Activated T-helper 17 cell treated with anti-CD3 and anti-CD28 coated beads, Interleukin-2, amount 50 U/mL, for 72 hours (primary cell): Measurements from ENCODE around the gene SLC26A8. TPM values are rescaled to one million over a fixed set of nuclear protein-coding genes. Genes with fewer than 3 reads are reported as not detected.
"Not testable (repeated sequence)": the region's sequence is repeated elsewhere in the genome, so short reads cannot be mapped to it uniquely, and the experiment has no call there.

ENCODE experiments used
- ATAC-seq: fragments of 150-1000 bp; cut with Tn5 transposase; replicated peaks from 2 replicates; pipeline ENCODE4 v1.10.0; 2021; ENCODE audit warnings: mild to moderate bottlenecking, moderate library complexity
- H3K27ac Mint-ChIP-seq: one replicate; pipeline ENCODE4 v1.8.0; 2022; ENCODE audit warnings: mixed read lengths
- H3K27me3 Mint-ChIP-seq: one replicate; pipeline ENCODE4 v1.8.0; 2022; ENCODE audit warnings: mixed read lengths
- H3K36me3 Mint-ChIP-seq: one replicate; pipeline ENCODE4 v1.8.0; 2022; ENCODE audit warnings: low read depth, mild to moderate bottlenecking, mixed read lengths
- H3K4me1 Mint-ChIP-seq: one replicate; pipeline ENCODE4 v1.8.0; 2022; ENCODE audit warnings: mixed read lengths
- H3K4me3 Mint-ChIP-seq: one replicate; pipeline ENCODE4 v1.8.0; 2022; ENCODE audit warnings: mild to moderate bottlenecking, mixed read lengths
- H3K9me3 Mint-ChIP-seq: one replicate; pipeline ENCODE4 v1.8.0; 2022; ENCODE audit warnings: mixed read lengths
- total RNA-seq, 2 donors: library from RNA; stranded (reverse); gene quantifications; one replicate each; pipeline ENCODE4 v1.2.3, GENCODE V29; 2022

The SLC26A8 gene
- total RNA-seq, 2 donors from 2014 or later, result not detected

- Mint-ChIP-seq H3K27me3 (peaks cover 9% of the 10 kb centered on the region), H3K27ac (no peak overlapping the region), H3K4me3 (no peak overlapping the region), H3K9me3 (no peaks in the 10 kb centered on the region), H3K4me1 (no peaks in the 10 kb centered on the region), H3K36me3 (no peaks in the 10 kb centered on the region)
- ATAC-seq, result no peak
These were observed 6.1 kb downstream of the SLC26A8 start for GRCh38 chr6:36018339-36018738.

- no peaks in the 10 kb centered on the region for H3K4me1 Mint-ChIP-seq
- no peak for ATAC-seq
- H3K27ac Mint-ChIP-seq, result no peak overlapping the region
- no peak overlapping the region for H3K4me3 Mint-ChIP-seq
- H3K36me3 Mint-ChIP-seq, result no peaks in the 10 kb centered on the region
- no peaks in the 10 kb centered on the region for H3K9me3 Mint-ChIP-seq
- peaks cover 4% of the 10 kb centered on the region for H3K27me3 Mint-ChIP-seq
These were observed 8.8 kb downstream of the SLC26A8 start for GRCh38 chr6:36015666-36016065.

- H3K27ac Mint-ChIP-seq, result no peak overlapping the region
- no peak for ATAC-seq
- no peak overlapping the region for H3K4me3 Mint-ChIP-seq
- peaks cover 12% of the 10 kb centered on the region for H3K27me3 Mint-ChIP-seq
- H3K9me3 Mint-ChIP-seq, result no peaks in the 10 kb centered on the region
- no peaks in the 10 kb centered on the region for H3K36me3 Mint-ChIP-seq
- H3K4me1 Mint-ChIP-seq, result peaks cover 4% of the 10 kb centered on the region
These were observed 24.0 kb downstream of the SLC26A8 start for GRCh38 chr6:36000451-36000850.

GRCh38 chr6:35993150-35993549 is 31.3 kb downstream of the SLC26A8 start:
- no peaks in the 10 kb centered on the region for H3K9me3 Mint-ChIP-seq
- peaks cover 15% of the 10 kb centered on the region for H3K27me3 Mint-ChIP-seq
- no peak for ATAC-seq
- H3K27ac Mint-ChIP-seq, result no peak overlapping the region
- H3K36me3 Mint-ChIP-seq, result no peaks in the 10 kb centered on the region
- H3K4me3 Mint-ChIP-seq, result no peak overlapping the region
- H3K4me1 Mint-ChIP-seq, result peaks cover 4% of the 10 kb centered on the region

- ATAC-seq, H3K36me3 Mint-ChIP-seq, H3K4me1 Mint-ChIP-seq, H3K27ac Mint-ChIP-seq, H3K4me3 Mint-ChIP-seq, H3K9me3 Mint-ChIP-seq, H3K27me3 Mint-ChIP-seq: not testable (repeated sequence)
These were observed 36.4 kb downstream of the SLC26A8 start for GRCh38 chr6:35988047-35988446.

GRCh38 chr6:35984701-35985100 is 39.7 kb downstream of the SLC26A8 start:
- no peak overlapping the region for H3K4me3 Mint-ChIP-seq
- H3K4me1 Mint-ChIP-seq, result peaks cover 4% of the 10 kb centered on the region
- H3K27ac Mint-ChIP-seq, result no peak overlapping the region
- H3K9me3 Mint-ChIP-seq, result no peaks in the 10 kb centered on the region
- no peak for ATAC-seq
- H3K27me3 Mint-ChIP-seq, result peaks cover 6% of the 10 kb centered on the region
- H3K36me3 Mint-ChIP-seq, result no peaks in the 10 kb centered on the region

GRCh38 chr6:35980991-35981645 is 43.3 kb downstream of the SLC26A8 start:
- Mint-ChIP-seq H3K36me3 (no peaks in the 10 kb centered on the region), H3K4me3 (no peak overlapping the region), H3K27ac (no peak overlapping the region), H3K27me3 (no peaks in the 10 kb centered on the region), H3K9me3 (no peaks in the 10 kb centered on the region), H3K4me1 (peaks cover 4% of the 10 kb centered on the region)
- no peak for ATAC-seq

- not testable (repeated sequence) for H3K9me3 Mint-ChIP-seq, H3K27me3 Mint-ChIP-seq, H3K4me3 Mint-ChIP-seq, H3K4me1 Mint-ChIP-seq, H3K27ac Mint-ChIP-seq, H3K36me3 Mint-ChIP-seq, ATAC-seq
These were observed 44.3 kb downstream of the SLC26A8 start for GRCh38 chr6:35980126-35980525.

- no peaks in the 10 kb centered on the region for H3K9me3 Mint-ChIP-seq
- H3K27ac Mint-ChIP-seq, result no peak overlapping the region
- H3K27me3 Mint-ChIP-seq, result no peaks in the 10 kb centered on the region
- H3K4me1 Mint-ChIP-seq, result peaks cover 5% of the 10 kb centered on the region
- ATAC-seq, result no peak
- H3K36me3 Mint-ChIP-seq, result no peaks in the 10 kb centered on the region
- H3K4me3 Mint-ChIP-seq, result no peak overlapping the region
These were observed 47.1 kb downstream of the SLC26A8 start for GRCh38 chr6:35977308-35977707.

GRCh38 chr6:35973670-35974222 is 50.7 kb downstream of the SLC26A8 start:
- H3K4me3 Mint-ChIP-seq, result no peak overlapping the region
- no peaks in the 10 kb centered on the region for H3K27me3 Mint-ChIP-seq
- H3K9me3 Mint-ChIP-seq, result no peaks in the 10 kb centered on the region
- no peaks in the 10 kb centered on the region for H3K36me3 Mint-ChIP-seq
- H3K4me1 Mint-ChIP-seq, result peaks cover 5% of the 10 kb centered on the region
- ATAC-seq, result peak; percentile 98
- H3K27ac Mint-ChIP-seq, result peak overlapping the region; percentile 0

- Mint-ChIP-seq H3K27me3 (no peaks in the 10 kb centered on the region), H3K27ac (no peak overlapping the region), H3K36me3 (no peaks in the 10 kb centered on the region), H3K4me3 (no peak overlapping the region), H3K9me3 (no peaks in the 10 kb centered on the region), H3K4me1 (peaks cover 5% of the 10 kb centered on the region)
- ATAC-seq, result no peak
These were observed 51.7 kb downstream of the SLC26A8 start for GRCh38 chr6:35972471-35973367.

GRCh38 chr6:35970181-35970580 is 54.3 kb downstream of the SLC26A8 start:
- ATAC-seq, result peak; percentile 24
- Mint-ChIP-seq H3K27me3 (no peaks in the 10 kb centered on the region), H3K4me3 (no peak overlapping the region), H3K27ac (no peak overlapping the region), H3K9me3 (no peaks in the 10 kb centered on the region), H3K36me3 (no peaks in the 10 kb centered on the region), H3K4me1 (peaks cover 5% of the 10 kb centered on the region)

GRCh38 chr6:35969646-35970045 is 54.8 kb downstream of the SLC26A8 start:
- no peak for ATAC-seq
- Mint-ChIP-seq H3K27me3 (no peaks in the 10 kb centered on the region), H3K4me3 (no peak overlapping the region), H3K27ac (no peak overlapping the region), H3K4me1 (peaks cover 5% of the 10 kb centered on the region), H3K9me3 (no peaks in the 10 kb centered on the region), H3K36me3 (no peaks in the 10 kb centered on the region)

- no peak overlapping the region for H3K4me3 Mint-ChIP-seq
- no peak overlapping the region for H3K27ac Mint-ChIP-seq
- H3K27me3 Mint-ChIP-seq, result no peaks in the 10 kb centered on the region
- H3K36me3 Mint-ChIP-seq, result no peaks in the 10 kb centered on the region
- no peak for ATAC-seq
- peaks cover 5% of the 10 kb centered on the region for H3K4me1 Mint-ChIP-seq
- no peaks in the 10 kb centered on the region for H3K9me3 Mint-ChIP-seq
These were observed 55.6 kb downstream of the SLC26A8 start for GRCh38 chr6:35968821-35969220.
